ENCODE data around the gene GORASP2. TPM values are rescaled to one million over a fixed set of nuclear protein-coding genes. Genes with fewer than 3 reads are reported as not detected.

The GORASP2 gene
- polyA plus RNA-seq, 1 of the 3 experiments (the other 2 are of a cell fraction) = 127 TPM

GRCh38 chr2:170896622-170897021 is 32.4 kb upstream of the GORASP2 start:
- Histone ChIP-seq H3K9me3 (no peaks in the 10 kb centered on the region), H4K20me1 (ENCODE audit: insufficient read depth) (no peaks in the 10 kb centered on the region), H3F3A (replicated peaks; ENCODE audit: insufficient read depth) (no peaks in the 10 kb centered on the region), H3K79me2 (ENCODE audit: insufficient read depth) (no peaks in the 10 kb centered on the region), H3K27ac (ENCODE audit: low read depth in 2 of 2, low read length in 1 of 2) (no peak overlapping the region), H3K9me2 (no peaks in the 10 kb centered on the region), H2AFZ (ENCODE audit: low read depth) (no peak overlapping the region), H3K9ac (no peak overlapping the region), H3K4me2 (no peak overlapping the region), H3K27me3 (ENCODE audit: insufficient read depth) (no peaks in the 10 kb centered on the region), H3K4me1 (ENCODE audit: control insufficient read depth in 1 of 2, insufficient read depth in 2 of 2, low read depth in 1 of 2, low read length in 1 of 2) (no peaks in the 10 kb centered on the region), H3K36me3 (replicated peaks in 1 of 2; ENCODE audit: control insufficient read depth in 1 of 2, insufficient read depth in 2 of 2, low read length in 1 of 2) (no peaks in the 10 kb centered on the region), H3K4me3 (ENCODE audit: low read depth in 2 of 2, low read length in 1 of 2) (no peak overlapping the region)
- DNase-seq = no peak
- 61% methylated on average over 4 of the region's 4 CpGs for WGBS (ENCODE audit: low lambda C conversion rate)
- no peak for TF ChIP-seq USF1 (IDR thresholded peaks at IDR 0.05; ENCODE audit: borderline replicate concordance, low read depth)
- TF ChIP-seq MAX (IDR thresholded peaks at IDR 0.05; ENCODE audit: low read depth) = no peak
- no peak for TF ChIP-seq SIN3A (IDR thresholded peaks at IDR 0.05; ENCODE audit: borderline replicate concordance, low read depth, low read length)
- TF ChIP-seq IRF3 (IDR thresholded peaks at IDR 0.05; ENCODE audit: low read depth, low read length) = no peak
- no peak for TF ChIP-seq GATA2 (CRISPR knock-in tag; IDR thresholded peaks at IDR 0.05)
- TF ChIP-seq FOXM1 (IDR thresholded peaks at IDR 0.05; ENCODE audit: low read depth) = no peak
- no peak for TF ChIP-seq TCF12 (IDR thresholded peaks at IDR 0.05)
- TF ChIP-seq YY1 (IDR thresholded peaks at IDR 0.05; ENCODE audit: low read depth) = no peak
- ChIA-PET POLR2A (no interaction called here), CTCF (interaction anchor here (0.6 to 2.4 kb wide), 3 partner anchors 24 to 32 kb away, joined by 3 to 9 read pairs (median 3); partner anchors contain the start of gene GORASP2)

- no peak overlapping the region for H3K9ac ChIP-seq
- ChIA-PET POLR2A (no interaction called here), CTCF (interaction anchor here (1.4 to 2.4 kb wide), 2 partner anchors 24 to 32 kb away, joined by 3 to 9 read pairs; partner anchors contain the start of gene GORASP2)
- no peak overlapping the region for H3K4me3 ChIP-seq (ENCODE audit: low read depth in 2 of 2, low read length in 1 of 2)
- WGBS (ENCODE audit: low lambda C conversion rate) = 57% methylated on average over 6 of the region's 6 CpGs
- H3F3A ChIP-seq (replicated peaks; ENCODE audit: insufficient read depth) = no peaks in the 10 kb centered on the region
- no peaks in the 10 kb centered on the region for H3K9me3 ChIP-seq
- H3K27me3 ChIP-seq (ENCODE audit: insufficient read depth) = no peaks in the 10 kb centered on the region
- no peaks in the 10 kb centered on the region for H3K4me1 ChIP-seq (ENCODE audit: control insufficient read depth in 1 of 2, insufficient read depth in 2 of 2, low read depth in 1 of 2, low read length in 1 of 2)
- H3K4me2 ChIP-seq = no peak overlapping the region
- no peaks in the 10 kb centered on the region for H4K20me1 ChIP-seq (ENCODE audit: insufficient read depth)
- H3K27ac ChIP-seq (ENCODE audit: low read depth in 2 of 2, low read length in 1 of 2) = no peak overlapping the region
- DNase-seq = no peak
- TF ChIP-seq GABPA (IDR thresholded peaks at IDR 0.05; ENCODE audit: low read depth) (no peak), ZBTB33 (IDR thresholded peaks at IDR 0.05; ENCODE audit: borderline replicate concordance, low read depth) (no peak), FOSL2 (IDR thresholded peaks at IDR 0.05; ENCODE audit: borderline replicate concordance, low read depth) (no peak), JUND (IDR thresholded peaks at IDR 0.05) (no peak), IRF3 (IDR thresholded peaks at IDR 0.05; ENCODE audit: low read depth, low read length) (no peak), SIN3A (IDR thresholded peaks at IDR 0.05; ENCODE audit: borderline replicate concordance, low read depth, low read length) (no peak), REST (IDR thresholded peaks at IDR 0.05; ENCODE audit: low read depth, low read length) (no peak), SMC3 (IDR thresholded peaks at IDR 0.05; ENCODE audit: low read depth, low read length) (no peak), EZH2phosphoT487 (IDR thresholded peaks at IDR 0.05; ENCODE audit: borderline replicate concordance, low read depth) (no peak)
- no peaks in the 10 kb centered on the region for H3K79me2 ChIP-seq (ENCODE audit: insufficient read depth)
- H3K36me3 ChIP-seq (replicated peaks in 1 of 2; ENCODE audit: control insufficient read depth in 1 of 2, insufficient read depth in 2 of 2, low read length in 1 of 2) = no peaks in the 10 kb centered on the region
- H3K9me2 ChIP-seq = no peaks in the 10 kb centered on the region
- no peak overlapping the region for H2AFZ ChIP-seq (ENCODE audit: low read depth)
Observed at GRCh38 chr2:170897108-170897507, 31.9 kb upstream of the GORASP2 start.
